Sigmoid colon (tissue), 7 donors: ENCODE data around the gene KATNB1. TPM values are rescaled to one million over a fixed set of nuclear protein-coding genes. Genes with fewer than 3 reads are reported as not detected.
A peak's percentile ranks its signal among the peaks of the same experiment; 100 is the strongest.

Experiments
- DNase-seq: peaks from one replicate; pipeline ENCODE4 v3.0.0-alpha.2; 2019
- H3K27ac ChIP-seq, 4 donors: fragments of 200-600 bp; sonication (generic); one replicate each; pipeline ENCODE4 v1.5.1; 2016 to 2019; ENCODE audit warnings: mild to moderate bottlenecking in 1 of 4
- H3K27me3 ChIP-seq, 3 donors: fragments of 200-600 bp; sonication (generic); one replicate each; pipeline ENCODE4 v1.5.1; 2019; ENCODE audit warnings: mild to moderate bottlenecking in 1 of 3
- H3K36me3 ChIP-seq, 4 donors: fragments of 200-600 bp; sonication (generic); one replicate each; pipeline ENCODE4 v1.5.1; 2016 to 2019
- H3K4me1 ChIP-seq, 4 donors: fragments of 200-600 bp; sonication (generic); one replicate each; pipeline ENCODE4 v1.5.1; 2017 to 2019
- H3K4me3 ChIP-seq, 4 donors: fragments of 200-600 bp; sonication (generic); one replicate each; pipeline ENCODE4 v1.5.1; 2017 to 2019; ENCODE audit warnings: mild to moderate bottlenecking in 2 of 4, moderate library complexity in 1 of 4
- H3K9me3 ChIP-seq, 4 donors: fragments of 200-600 bp in 3 of 4; sonication (generic) in 3 of 4; one replicate each; pipeline versions ENCODE4 v1.5.1 to v1.6.1; 2013 to 2019
- CTCF ChIP-seq, 4 experiments: fragments of 450-650 bp in 3 of 4; fragments of 200-600 bp in 1 of 4; IDR thresholded peaks; one replicate each; pipeline ENCODE4 v1.5.1; 2016 to 2019; ENCODE audit warnings: antibody characterized with exemption in 4 of 4, mild to moderate bottlenecking in 3 of 4, moderate library complexity in 2 of 4
- EP300 ChIP-seq, 4 donors: sonication (generic); formaldehyde crosslinking; IDR thresholded peaks; one replicate each; pipeline ENCODE4 v1.6.1; 2017; ENCODE audit warnings: antibody characterized with exemption in 4 of 4
- POLR2A ChIP-seq, 2 donors: fragments of 450-650 bp; IDR thresholded peaks; one replicate each; pipeline ENCODE4 v1.6.1; 2016; ENCODE audit warnings: antibody characterized with exemption in 2 of 2, mild to moderate bottlenecking in 2 of 2, moderate library complexity in 2 of 2
- POLR2AphosphoS5 ChIP-seq, 4 donors: sonication (generic); formaldehyde crosslinking; IDR thresholded peaks; one replicate each; pipeline ENCODE4 v1.6.1; 2017; ENCODE audit warnings: antibody characterized with exemption in 4 of 4
- WGBS, 2 donors: extraction: QIAGEN DNeasy Blood & Tissue Kit; methylation state at CpG; one replicate each; pipeline ENCODE4 v1.1.7; 2013; 5-methylcytosine and 5-hydroxymethylcytosine counted together
- intact Hi-C: fragments of 100-400 bp; cut with DNase I; formaldehyde crosslinking; loops from one replicate; pipeline ENCODE4 v1.15.1; 2023
- polyA plus RNA-seq, 3 donors: library from polyadenylated mRNA; stranded (reverse); fragments of 200-250 nt; gene quantifications; one replicate each; pipeline ENCODE4 v1.2.3, GENCODE V29; 2013
- total RNA-seq, 4 donors: library from RNA; depleted of rRNA; stranded (reverse); fragments of >200 nt; gene quantifications; one replicate each; pipeline ENCODE4 v1.1.0, GENCODE V29; 2016
- donor health status: healthy with polysubstance abuse.
- donor health status: Bipolar disorder and iron deficiency.
- donor health status: healthy.

KATNB1 gene
- total and polyA plus RNA-seq, 7 donors: 4.3 to 18.6 (median 10.2) TPM

GRCh38 chr16:57706717-57707116 is 28.9 kb upstream of the KATNB1 start:
- H3K27me3 ChIP-seq: no peaks in the 10 kb centered on the region
- no peak for TF ChIP-seq CTCF (IDR thresholded peaks at IDR 0.05)
- no peak for TF ChIP-seq POLR2AphosphoS5 (IDR thresholded peaks at IDR 0.05)
- no peak for TF ChIP-seq POLR2A (IDR thresholded peaks at IDR 0.05)
- no peak for TF ChIP-seq EP300 (IDR thresholded peaks at IDR 0.05)
- H3K27ac ChIP-seq: no peak overlapping the region
- no peaks in the 10 kb centered on the region for H3K36me3 ChIP-seq
- WGBS, 2 donors: 90 to 91% methylated on average over 1 of the region's 1 CpG
- no peaks in the 10 kb centered on the region for H3K4me1 ChIP-seq
- H3K4me3 ChIP-seq: no peak overlapping the region
- intact Hi-C loops: no loop called here
- no peaks in the 10 kb centered on the region for H3K9me3 ChIP-seq
- no peak for DNase-seq

GRCh38 chr16:57707331-57707730 is 28.2 kb upstream of the KATNB1 start:
- TF ChIP-seq CTCF (IDR thresholded peaks at IDR 0.05): no peak
- TF ChIP-seq POLR2A (IDR thresholded peaks at IDR 0.05): no peak
- no peak for TF ChIP-seq POLR2AphosphoS5 (IDR thresholded peaks at IDR 0.05)
- TF ChIP-seq EP300 (IDR thresholded peaks at IDR 0.05): no peak
- WGBS, 2 donors: 90% methylated on average over 11 of the region's 11 CpGs
- Histone ChIP-seq H3K27ac (no peak overlapping the region), H3K36me3 (no peaks in the 10 kb centered on the region), H3K4me3 (no peak overlapping the region), H3K9me3 (no peaks in the 10 kb centered on the region), H3K27me3 (no peaks in the 10 kb centered on the region), H3K4me1 (no peaks in the 10 kb centered on the region)
- peak; percentile 24 for DNase-seq
- intact Hi-C loops: no loop called here

- 93 to 95% methylated on average over 3 of the region's 3 CpGs for WGBS, 2 donors
- H3K36me3 ChIP-seq: no peaks in the 10 kb centered on the region
- no peaks in the 10 kb centered on the region for H3K4me1 ChIP-seq
- no peak overlapping the region for H3K27ac ChIP-seq
- no peak overlapping the region for H3K4me3 ChIP-seq
- no peaks in the 10 kb centered on the region for H3K27me3 ChIP-seq
- DNase-seq: peak; percentile 11
- intact Hi-C loops: no loop called here
- H3K9me3 ChIP-seq: no peaks in the 10 kb centered on the region
- no peak for TF ChIP-seq EP300 (IDR thresholded peaks at IDR 0.05)
- no peak for TF ChIP-seq CTCF (IDR thresholded peaks at IDR 0.05)
- TF ChIP-seq POLR2A (IDR thresholded peaks at IDR 0.05): no peak
- TF ChIP-seq POLR2AphosphoS5 (IDR thresholded peaks at IDR 0.05): no peak
Observed at GRCh38 chr16:57708168-57708567, 27.4 kb upstream of the KATNB1 start.

- intact Hi-C loops: no loop called here
- H3K27me3 ChIP-seq: no peaks in the 10 kb centered on the region
- H3K4me1 ChIP-seq: no peaks in the 10 kb centered on the region
- DNase-seq: peak; percentile 36
- no peak overlapping the region for H3K27ac ChIP-seq
- H3K9me3 ChIP-seq: no peaks in the 10 kb centered on the region
- TF ChIP-seq POLR2AphosphoS5 (IDR thresholded peaks at IDR 0.05) (no peak), CTCF (IDR thresholded peaks at IDR 0.05) (no peak), POLR2A (IDR thresholded peaks at IDR 0.05) (no peak), EP300 (IDR thresholded peaks at IDR 0.05) (no peak)
- no peaks in the 10 kb centered on the region for H3K36me3 ChIP-seq
- H3K4me3 ChIP-seq: no peak overlapping the region
- 79 to 87% methylated on average over 3 of the region's 3 CpGs for WGBS, 2 donors
Observed at GRCh38 chr16:57709663-57710062, 25.9 kb upstream of the KATNB1 start.

GRCh38 chr16:57711346-57711745 is 24.2 kb upstream of the KATNB1 start:
- Histone ChIP-seq H3K27ac (no peak overlapping the region), H3K9me3 (no peaks in the 10 kb centered on the region), H3K4me1 (no peaks in the 10 kb centered on the region), H3K27me3 (no peaks in the 10 kb centered on the region), H3K36me3 (no peaks in the 10 kb centered on the region), H3K4me3 (no peak overlapping the region)
- TF ChIP-seq EP300 (IDR thresholded peaks at IDR 0.05): no peak
- TF ChIP-seq POLR2A (IDR thresholded peaks at IDR 0.05): no peak
- TF ChIP-seq POLR2AphosphoS5 (IDR thresholded peaks at IDR 0.05): no peak
- TF ChIP-seq CTCF (IDR thresholded peaks at IDR 0.05): no peak
- DNase-seq: peak; percentile 44
- intact Hi-C loops: no loop called here
- 86% methylated on average over 5 of the region's 5 CpGs for WGBS, 2 donors
